Fibroblast of the conjunctiva (primary cell): ENCODE measurements around the gene LPCAT3.
A peak's percentile ranks its signal among the peaks of the same experiment; 100 is the strongest.

ENCODE experiments used
- DNase-seq: peaks from one replicate; pipeline ENCODE4 v3.0.0-alpha.2; 2010; ENCODE audit warnings: low read depth

The LPCAT3 gene

DNA sequence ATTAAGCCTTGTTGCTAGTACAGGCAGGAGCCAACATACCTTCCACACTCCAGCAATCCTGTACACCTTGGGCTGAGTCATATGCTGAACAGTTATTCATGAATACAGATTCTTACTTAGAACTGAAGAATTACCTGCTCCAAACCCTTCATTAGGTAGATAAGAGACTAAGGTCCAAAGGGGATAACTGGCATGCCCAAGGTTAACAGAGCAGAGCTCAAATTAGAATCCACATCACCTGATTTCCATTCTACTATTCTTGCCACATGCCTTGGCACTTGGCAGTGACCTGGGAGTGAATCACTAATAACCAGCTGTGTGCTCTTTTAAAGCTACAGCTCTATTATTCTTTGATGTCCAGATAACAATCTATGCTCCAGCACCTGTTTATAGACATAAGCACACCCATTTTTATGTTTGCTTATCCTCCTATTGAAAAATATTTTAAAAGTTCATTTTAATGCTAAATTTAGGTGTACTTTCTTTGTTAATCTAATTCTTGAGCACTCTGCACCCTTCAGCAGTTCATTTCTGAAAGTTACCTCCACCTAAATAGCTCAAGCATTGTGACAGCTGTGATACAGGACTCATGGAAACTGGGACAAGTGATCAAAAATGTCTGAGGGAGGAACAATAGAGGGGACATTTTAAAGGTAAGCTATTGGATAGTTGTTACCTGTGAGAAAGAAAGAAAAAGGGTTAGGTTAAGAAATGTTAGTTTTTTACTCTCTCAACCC, 19.4 kb downstream of the LPCAT3 start:
- no peak for DNase-seq

DNA sequence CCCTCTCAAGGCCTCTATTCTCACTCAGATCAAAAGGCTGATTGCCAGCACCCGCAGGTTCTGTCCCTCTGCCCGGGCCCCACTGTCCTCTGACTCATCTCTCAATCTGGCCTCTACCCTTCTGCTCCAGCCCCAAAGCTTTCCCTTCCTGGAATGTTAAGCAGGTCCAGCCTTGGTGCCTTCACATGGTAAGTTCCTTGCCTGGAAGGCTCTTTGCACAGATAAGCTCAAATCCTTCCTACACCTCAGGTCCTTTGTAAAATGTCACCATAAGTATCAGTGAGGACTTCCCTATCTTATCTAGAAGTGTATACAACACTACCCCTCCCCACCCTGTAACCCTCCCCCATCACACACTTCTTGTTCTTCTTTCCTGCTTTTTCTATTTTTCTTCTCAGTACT, 22.2 kb downstream of the LPCAT3 start:
- DNase-seq: peak; percentile 41

GRCh38 chr12:6987956-6988553, 30.2 kb downstream of the LPCAT3 start:
- DNase-seq: no peak

- no peak for DNase-seq
These were observed 35.7 kb downstream of the LPCAT3 start for GRCh38 chr12:6982532-6982931.

DNA sequence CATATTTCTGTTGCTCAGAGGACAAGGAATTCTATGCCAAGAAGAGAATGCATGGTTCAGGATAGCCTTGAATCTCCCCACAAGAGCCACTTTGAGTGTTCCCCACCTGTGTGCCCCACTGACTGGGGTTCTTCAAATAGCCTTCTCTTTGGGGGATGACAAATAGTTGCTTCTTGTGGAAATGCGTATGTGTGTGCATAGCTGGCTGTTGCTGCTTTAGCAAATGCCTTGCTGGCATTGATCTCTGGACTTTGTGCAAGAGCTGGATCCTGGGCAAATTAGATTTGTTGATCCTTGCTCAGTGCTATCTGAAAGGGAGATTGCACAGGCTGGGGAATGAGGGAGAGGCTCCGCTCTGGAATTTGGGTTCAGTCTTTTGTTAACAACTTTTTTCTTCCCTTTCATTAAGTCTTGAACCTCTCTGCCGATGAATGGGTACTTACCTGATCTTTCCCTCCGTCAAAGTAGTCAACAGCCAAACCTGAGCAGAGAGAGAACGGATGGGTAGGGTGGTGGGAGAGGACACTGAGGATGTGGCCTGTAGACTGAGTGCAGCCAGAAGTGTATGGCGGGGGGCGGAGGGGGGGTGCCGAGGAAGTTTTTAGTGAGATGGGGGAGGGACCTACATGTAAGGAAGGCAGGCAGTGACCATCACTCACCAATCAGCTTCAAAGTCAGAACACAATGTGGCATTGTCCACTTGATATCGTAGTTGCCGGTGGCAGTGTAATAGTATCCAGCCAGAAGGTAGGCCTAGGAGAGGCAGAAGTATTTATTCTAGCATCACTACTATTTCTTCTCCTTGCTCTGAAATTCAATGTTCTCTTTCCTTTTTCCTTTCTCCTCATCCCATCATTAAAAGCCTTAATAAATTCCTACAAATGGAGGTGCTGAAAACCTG, 36.9 kb downstream of the LPCAT3 start:
- DNase-seq: no peak

GRCh38 chr12:6980740-6981139, 37.5 kb downstream of the LPCAT3 start:
- no peak for DNase-seq

DNA sequence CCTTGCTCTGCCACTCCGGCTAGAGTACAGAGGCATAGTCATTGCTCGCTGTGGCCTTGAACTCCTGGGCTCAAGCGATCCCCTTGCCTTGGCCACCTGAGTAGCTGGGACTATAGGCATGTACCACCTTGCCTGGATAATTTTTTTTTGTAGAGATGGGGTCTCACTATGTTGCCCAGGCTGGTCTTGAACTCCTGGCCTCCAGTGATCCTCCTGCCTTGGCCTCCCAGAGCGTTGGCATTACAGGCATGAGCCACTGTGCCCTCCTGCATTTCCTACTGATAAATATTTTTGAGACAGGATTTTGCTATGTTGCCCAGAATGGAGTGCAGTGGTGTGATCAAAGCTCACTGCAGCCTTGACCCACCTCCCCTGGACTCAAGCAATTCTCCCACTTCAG, 38.2 kb downstream of the LPCAT3 start:
- no peak for DNase-seq

DNA sequence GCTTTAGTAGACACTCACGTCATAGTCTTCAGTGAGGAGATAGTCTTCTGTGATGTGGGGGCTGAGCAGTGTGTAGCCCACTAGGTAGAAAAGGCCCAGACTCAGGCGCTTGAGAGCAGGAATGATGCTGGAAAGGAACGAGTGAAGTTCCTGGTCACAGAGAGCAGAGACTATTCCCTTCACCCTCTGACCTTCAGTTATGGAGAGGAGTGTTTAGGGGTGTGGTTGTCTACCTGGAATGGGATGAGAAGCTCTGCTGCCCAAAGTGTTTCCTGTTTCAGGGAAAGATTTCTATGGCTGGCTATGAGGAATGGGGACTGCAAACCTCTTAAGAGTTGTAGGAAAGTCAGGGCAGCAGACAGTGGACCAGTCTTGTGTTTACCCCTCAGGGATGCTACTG, 38.8 kb downstream of the LPCAT3 start:
- no peak for DNase-seq

GRCh38 chr12:6979021-6979420, 39.3 kb downstream of the LPCAT3 start:
- no peak for DNase-seq

- no peak for DNase-seq
These were observed 39.7 kb downstream of the LPCAT3 start for GRCh38 chr12:6978611-6979011.

GRCh38 chr12:6978188-6978587, 40.1 kb downstream of the LPCAT3 start:
- DNase-seq: no peak

DNA sequence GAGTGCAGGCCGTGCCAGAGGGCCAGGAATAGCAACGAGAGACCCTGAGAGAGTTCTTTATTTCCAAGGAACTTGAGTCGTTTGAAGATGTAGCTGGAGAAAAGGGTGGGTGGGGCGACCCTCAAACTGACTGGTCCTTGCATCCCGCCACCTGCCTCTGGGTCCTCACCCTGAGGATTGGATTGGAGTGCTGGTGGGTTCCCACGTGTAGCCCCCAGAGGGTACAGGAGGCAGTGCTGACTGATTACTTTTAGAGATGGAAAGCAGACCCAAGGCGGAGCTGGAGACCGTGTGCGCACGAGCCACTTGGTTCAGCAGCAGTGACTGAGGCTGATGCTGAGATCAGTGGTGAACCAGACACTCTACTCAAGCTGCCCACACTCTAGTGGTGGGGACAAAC, 40.6 kb downstream of the LPCAT3 start:
- no peak for DNase-seq

GRCh38 chr12:6975297-6976032, 42.8 kb downstream of the LPCAT3 start:
- DNase-seq: no peak

DNA sequence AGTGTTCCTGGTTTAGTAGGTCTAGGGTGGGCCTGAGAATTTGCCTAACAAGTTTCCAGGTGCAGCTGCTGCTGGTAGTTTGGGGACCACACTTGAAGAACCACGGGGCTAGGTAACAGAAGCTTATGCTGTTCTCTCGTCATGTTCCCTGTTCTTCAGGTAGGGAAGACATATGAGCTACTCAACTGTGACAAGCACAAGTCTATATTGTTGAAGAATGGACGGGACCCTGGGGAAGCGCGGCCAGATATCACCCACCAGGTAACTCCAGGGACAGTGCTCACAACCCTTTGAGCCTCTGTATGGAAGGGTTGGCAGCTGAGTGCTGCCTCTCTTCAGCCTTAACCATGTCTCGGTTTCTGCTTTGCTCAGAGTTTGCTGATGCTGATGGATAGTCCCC, 44.1 kb downstream of the LPCAT3 start:
- DNase-seq: no peak

DNA sequence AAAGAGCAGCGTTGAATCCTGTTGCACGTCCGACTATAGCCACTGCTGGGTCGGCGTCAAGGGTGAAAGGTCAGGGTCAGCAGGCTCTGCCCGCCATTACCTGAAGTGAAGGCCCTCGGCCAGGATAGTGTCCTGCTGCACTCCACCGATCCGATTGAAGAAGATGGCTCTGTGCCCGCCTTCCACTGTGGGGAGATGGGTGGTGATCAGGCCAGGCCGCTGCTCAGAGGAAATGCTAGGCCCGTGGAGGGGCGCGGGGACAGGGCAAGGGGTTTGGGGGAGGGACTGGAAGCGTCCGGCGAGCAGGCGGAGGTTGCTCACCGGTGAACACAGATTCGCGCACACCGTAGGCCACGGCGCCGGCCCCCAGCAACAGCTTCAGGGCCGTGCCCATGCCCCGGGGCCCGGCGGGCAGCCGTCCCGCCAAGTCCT, 48.2 kb downstream of the LPCAT3 start:
- DNase-seq: no peak

- no peak for DNase-seq
These were observed 49.9 kb downstream of the LPCAT3 start for GRCh38 chr12:6968426-6968825.

DNA sequence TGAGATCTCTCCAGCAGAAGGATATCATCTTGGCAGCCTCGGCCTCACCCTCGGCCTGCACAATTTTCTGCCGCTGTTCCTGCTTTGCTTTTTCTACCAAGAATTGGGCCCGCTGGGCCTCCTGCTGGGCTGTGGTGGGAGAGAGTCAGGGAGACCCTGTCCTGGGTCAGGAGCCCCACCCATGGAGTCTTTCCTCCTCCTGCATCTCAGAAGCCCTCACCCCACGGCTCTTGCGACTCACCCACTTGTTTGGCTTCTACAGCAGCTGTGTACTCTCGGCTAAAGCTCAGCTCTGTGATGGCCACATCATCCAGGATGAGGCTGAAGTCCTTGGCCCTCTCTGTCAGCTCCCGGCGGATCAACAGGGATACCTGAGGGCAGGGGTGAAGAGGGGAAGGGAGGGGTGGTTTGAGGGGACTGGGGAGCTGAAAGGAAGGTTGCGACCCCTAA, 50.6 kb downstream of the LPCAT3 start:
- no peak for DNase-seq

- DNase-seq: no peak
These were observed 51.9 kb downstream of the LPCAT3 start for GRCh38 chr12:6966351-6966750.

DNA sequence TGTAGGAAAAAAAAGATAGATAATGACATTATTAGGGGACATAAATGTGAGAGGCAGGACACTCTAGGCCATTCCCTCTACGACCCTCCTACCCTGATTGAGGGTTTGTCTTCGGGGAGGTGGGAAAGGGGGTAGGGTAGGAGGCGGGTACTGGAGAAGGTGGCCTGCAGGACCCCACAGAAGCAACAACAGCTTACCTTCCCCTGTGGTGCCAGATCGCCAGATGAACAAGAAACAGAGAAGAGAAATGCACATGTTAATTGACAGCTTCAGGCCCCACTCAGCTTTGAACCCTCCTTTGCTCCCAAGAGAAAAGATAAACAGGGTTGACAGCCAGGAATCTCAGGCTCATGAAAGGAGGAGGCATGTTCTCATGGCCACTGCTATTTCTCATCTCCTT, 52.6 kb downstream of the LPCAT3 start:
- DNase-seq: no peak

- DNase-seq: peak; percentile 82
These were observed 53.1 kb downstream of the LPCAT3 start for GRCh38 chr12:6965026-6965661.

- DNase-seq: no peak
These were observed 53.7 kb downstream of the LPCAT3 start for GRCh38 chr12:6964605-6965025.
